Lower leg skin (tissue), 3 donors: ENCODE measurements around the gene RIF1.

Source experiments
- CTCF ChIP-seq, 3 donors: fragments of 450-650 bp; IDR thresholded peaks; one replicate each; pipeline ENCODE4 v1.5.1; 2016; ENCODE audit warnings: antibody characterized with exemption in 3 of 3, mild to moderate bottlenecking in 3 of 3, moderate library complexity in 2 of 3
- POLR2A ChIP-seq, 2 donors: fragments of 450-650 bp; IDR thresholded peaks; one replicate each; pipeline ENCODE4 v1.6.1; 2016 to 2017; ENCODE audit warnings: antibody characterized with exemption in 2 of 2, mild to moderate bottlenecking in 1 of 2, moderate library complexity in 1 of 2

DNA sequence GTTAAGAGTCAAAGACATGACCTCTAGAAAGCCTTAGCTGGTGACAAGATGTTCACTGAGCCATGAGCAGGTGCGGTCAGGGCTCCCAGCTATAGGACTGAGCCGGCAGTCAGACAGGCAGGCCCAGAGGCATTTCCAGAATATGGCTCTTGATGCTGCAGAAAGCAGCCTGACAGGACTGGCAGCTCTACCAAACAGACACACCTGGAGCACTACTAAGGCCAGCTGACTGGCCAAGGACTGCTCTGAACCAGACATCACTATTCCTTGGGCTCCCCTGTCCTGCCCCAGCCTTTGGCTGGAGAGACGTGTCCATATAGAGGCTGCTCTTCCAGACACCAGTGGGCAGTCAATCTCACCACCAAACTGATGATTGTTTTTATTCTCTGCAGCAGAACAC lies 98.8 kb downstream of the RIF1 start:
- TF ChIP-seq CTCF (IDR thresholded peaks at IDR 0.05) (no peak), POLR2A (IDR thresholded peaks at IDR 0.05) (no peak)
